GM19468 (cell line): Measurements from ENCODE around the gene TRPV4.

Experiments
- ATAC-seq: cut with Tn5 transposase; IDR thresholded peaks from one replicate; pipeline ENCODE4 v1.9.1; 2021; ENCODE audit warnings: mild to moderate bottlenecking, moderate library complexity, moderate number of reproducible peaks; ENCODE audit not compliant: unreplicated experiment; ENCODE audit errors: extremely low read depth

Gene TRPV4

DNA sequence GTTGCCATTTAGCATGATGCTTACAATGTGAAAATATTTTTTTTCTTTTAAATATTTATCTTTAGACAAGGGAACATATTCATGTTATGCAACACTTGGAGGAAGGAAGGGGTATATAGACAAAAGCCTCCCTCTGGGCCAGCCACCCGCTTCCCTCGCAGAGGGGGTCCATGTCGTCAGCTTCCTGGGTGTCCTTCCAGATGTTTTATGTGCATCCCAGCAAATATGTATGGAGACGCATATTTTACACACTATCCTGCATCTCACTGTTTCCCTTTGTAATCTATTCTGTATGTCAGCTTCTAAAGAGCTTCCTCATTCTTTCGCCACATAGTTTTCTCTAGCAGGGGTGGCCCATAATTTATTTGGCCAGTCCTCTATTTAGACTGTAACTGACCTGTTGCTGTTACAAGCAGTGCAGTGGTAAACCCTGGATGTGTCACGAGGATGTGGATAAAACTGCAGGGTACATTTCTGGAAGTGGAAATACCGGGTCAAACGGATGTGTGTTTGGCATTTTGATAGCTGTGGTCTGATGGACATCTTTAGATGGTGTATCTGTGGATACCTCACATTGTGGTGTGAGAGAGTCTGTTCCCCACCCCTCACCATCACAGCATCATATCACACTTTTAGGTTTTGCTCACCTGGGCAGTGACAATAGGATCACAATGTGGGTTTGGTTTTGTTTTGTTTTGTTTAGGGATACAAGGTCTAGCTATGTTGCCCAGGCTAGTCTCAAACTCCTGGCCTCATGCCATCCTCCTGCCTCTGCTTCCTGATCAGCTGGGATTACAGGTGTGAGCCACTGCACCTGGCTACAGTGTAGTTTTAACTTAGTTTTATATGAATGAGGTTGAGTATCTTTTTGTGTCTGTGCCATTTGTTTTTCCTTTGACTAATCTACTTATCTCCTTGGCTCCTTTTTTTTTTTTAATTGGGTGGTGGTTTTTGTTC is 87.9 kb downstream of the TRPV4 start:
- no peak for ATAC-seq

DNA sequence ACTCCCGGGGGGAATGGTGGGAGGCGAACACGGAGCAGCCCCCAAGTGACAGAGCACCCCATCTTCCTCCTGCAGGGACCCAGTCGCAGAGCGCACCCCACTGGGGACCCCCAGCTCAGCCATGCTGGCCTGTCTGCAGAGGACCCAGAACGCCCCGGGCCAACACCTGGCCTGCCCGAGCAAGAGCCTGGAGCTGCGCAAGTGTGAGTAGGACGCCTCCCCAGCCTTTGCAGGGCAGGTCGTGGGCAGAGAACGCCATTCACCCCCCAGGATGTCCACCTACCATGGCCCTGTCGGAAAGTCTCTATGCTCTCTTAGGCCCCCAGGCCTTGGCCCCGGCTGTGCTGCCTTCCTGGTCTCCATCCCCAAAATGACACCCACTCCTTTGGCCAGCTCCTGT is 89.2 kb downstream of the TRPV4 start:
- no peak for ATAC-seq

DNA sequence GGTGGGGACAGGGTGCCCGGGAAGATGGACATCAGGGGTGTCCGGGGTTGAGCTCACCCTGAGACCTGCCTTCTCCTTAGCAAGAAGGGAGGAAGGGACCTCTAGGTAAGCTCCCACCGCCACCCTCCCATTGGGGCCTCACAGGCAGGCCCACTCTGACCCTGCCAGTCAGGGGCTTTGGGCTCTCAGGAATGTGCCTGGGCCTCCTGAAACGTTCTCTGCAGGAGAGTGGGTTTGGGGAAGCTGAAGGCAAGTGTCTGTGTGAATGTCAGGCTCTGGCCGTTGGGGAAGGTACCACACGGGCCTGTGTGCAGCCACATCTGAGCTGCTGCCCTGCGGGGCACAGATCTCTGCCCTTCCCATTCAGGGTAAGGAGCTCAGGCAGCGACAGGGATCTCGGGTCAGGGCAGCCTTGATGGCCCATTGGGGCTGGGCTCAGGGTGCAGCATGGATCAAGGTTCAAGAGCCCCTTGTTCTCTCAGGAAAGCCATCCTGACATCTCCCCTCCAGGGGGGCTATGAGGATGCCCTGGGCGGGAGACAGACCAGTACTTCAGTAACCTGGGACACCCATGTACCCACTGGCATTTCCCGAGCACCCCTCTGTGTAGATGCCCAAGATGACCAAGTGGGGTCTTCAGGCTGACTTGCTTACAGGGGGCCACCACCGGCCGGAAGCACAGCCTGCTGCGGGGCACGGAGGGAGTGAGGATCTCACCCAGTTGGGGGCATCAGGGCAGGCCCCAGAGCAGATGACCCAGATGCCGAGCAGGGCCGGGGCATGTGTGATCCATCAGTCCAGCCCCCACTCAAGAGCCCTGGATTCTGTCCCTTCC is 89.9 kb downstream of the TRPV4 start:
- ATAC-seq, result no peak

DNA sequence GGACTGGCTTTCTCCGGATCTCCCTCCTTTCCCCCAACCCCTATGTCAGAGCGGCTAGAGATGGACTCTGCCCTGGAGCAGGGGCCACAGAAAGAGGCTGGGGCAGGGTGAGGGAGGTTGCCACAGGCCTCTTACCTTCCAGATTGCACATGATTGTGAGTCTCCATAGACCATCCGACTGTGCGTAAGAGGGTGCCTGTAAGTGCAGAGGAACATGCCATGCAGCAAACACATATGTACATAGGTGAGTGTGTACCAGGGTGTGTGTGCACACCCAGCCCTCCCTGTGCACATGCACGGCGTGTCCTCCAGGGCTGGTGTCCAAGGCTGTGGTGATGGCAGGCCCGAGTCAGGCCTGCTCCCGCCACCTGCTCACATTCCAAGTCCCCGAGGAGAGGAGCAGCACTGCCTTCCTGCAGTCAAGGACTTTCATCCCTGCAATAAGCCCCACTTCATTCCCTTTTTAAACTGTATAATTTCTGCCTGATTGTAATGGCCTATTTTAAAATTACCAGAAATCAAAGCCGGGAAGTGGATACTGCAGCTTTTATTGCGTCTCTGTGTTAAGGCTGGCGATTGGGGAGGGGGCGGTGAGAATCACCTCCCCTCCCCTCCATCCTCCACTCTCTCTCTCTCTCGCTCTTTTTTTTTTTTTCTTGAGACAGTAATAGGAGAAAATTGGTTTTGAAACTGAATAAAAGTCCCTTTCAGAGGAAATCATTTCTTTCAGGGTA is 91.1 kb downstream of the TRPV4 start:
- no peak for ATAC-seq

DNA sequence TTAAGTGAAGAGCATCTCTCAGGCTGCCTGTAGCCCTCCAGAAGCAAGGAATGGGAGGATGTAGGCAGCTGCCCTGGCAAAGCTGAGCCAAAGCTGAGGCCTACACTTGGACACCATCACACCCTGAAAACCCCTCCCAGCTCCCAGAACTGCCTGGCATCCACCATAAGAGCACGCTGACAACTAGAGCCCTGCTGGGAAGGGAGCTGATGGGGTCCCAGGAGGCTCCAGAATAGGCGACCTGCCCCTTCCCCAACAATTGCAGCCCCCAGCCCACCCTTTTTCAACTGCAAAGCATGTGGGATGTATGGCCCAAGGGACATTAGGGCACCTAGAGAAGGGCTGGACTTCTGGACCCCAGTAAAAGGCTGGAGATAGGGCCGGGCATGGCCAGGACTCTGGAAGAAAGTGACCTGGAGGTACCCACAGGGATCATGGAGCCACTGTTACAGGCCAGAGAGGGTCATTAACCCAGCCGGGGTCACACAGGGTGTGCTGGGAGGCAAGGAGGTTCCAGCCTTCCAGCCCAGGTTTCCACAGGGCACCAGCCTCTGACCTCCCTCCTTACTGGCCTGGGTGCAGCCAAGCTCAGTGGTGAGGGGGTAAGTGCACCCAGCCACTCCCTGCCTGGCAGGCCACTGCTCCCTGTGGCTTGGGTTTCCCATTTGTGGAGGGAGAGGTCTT is 91.8 kb downstream of the TRPV4 start:
- ATAC-seq, result no peak

DNA sequence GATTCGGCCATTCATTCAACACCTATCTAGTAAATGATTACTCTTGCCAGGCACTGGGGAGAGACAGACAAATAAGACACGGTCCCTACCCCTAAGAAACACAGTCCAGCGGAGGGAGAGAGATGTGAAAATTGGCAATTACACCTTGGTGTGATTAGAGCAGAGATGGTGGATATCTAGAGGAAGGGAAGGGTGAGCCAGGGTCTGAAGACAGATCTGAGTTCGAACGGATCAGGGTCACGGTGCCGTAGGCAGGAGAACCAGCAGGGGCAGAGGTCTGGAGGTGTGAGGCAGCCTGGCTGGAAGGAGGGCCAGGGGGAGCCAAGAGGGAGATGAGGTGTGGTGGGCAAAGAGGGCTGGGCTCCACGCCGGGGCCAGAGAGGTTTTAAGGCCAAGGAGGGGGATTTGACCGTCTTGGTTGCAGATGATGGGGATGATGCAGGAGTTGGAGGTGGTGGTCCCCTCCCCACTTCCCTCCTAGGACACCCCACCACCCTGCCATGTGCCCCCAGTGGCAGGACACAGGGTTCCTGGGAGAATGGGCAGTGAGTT is 92.4 kb downstream of the TRPV4 start:
- ATAC-seq, result no peak

DNA sequence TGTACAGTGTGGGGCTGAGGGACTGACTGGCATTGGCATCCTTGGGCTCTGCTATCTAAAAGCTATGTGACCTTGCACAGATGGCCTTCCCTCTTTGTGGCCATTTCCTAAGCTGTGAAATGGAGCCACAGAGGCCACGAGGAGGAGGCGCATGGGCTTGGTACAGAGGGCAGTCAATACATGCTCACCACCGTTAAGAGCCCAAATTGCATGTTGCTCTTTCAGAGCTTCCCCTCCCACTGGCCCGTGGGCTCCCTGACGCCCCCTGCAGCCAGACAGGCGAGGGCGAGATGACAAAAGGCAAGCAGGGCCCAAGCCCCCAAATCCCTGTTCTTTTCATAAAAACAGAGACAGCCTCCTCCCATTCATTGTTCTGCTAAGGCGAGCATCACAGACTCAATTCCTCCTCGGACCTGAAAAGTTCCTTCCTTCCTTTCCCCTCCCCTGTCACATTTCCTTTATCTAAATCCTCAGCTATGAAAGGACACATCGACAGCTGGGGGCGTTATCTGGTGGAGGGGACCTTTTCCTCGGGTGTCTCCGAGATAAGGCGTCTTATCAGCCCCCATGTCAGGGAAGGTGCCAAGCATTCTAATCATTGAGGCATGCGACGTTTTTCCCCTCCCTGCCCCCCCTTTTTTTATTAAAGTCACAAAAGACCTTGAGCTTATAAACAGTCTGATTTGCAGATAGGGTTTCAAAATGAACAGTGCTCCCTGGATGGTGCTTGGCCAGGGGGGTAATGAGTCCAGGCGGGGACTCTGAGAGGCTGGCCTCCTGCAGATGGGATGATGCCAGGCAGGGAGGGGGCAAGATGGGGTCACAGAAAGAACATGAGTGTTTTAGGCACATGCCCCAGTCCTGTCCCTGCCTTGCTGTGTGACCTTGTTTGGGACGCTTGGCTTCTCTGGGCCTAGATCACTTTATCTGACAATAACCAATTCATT is 93.2 kb downstream of the TRPV4 start:
- ATAC-seq, result no peak

DNA sequence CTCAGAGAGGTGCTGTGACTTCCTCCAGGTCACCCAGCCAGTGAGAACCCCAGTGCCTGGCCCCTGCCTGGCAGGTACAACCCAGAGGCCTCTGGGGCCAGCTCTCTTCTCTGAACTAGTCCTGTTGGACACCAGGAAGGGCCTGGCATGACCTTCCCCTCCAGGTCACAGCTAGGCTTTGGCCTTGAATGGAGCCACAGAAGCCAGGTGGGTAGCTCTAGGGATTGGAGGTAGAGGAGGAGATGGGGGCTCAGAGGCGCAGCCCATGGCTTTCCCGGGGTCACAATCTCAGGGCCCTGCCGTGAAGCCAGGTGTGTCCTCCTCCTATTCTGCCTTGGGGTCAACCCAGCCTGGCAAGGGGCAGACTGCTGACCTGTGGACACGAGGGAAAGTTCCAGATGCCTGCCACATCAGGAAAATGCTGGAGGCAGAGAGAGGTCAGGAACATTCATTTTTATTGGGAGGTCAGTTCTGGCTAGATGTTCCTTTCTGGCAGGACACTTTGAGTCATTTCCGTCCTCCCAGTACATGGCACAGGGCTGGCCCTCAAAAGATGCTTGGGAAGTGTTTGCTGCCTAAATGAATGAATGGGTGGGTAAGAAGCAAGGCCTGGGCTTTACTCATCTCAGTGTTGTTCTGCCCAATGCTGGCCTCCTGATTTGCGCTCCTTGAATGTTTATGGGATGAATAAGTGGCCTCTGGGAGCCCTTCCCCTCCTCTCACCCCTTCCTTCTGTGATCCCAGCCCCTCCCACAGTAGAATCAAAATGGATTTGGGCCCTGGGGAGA is 94.1 kb downstream of the TRPV4 start:
- ATAC-seq, result no peak

DNA sequence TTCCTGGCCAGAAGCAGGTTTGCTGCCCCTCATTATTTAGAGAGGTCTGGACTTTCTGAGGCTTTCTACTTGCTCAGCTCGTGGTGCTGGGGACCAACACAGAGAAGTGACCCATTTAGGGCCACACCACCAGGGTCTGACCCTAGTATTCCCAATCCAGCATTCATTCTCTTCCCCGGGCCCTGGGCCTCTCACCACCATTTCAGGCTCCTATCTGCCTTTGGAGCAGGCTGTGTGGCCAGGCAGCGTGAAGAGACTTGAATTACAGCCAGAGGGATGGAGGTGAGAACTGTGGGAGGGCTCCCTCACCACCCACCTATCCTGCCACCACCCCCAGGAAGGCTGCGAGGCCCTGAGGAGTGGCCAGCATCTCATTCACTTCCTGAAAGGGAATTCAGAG is 95.0 kb downstream of the TRPV4 start:
- no peak for ATAC-seq

DNA sequence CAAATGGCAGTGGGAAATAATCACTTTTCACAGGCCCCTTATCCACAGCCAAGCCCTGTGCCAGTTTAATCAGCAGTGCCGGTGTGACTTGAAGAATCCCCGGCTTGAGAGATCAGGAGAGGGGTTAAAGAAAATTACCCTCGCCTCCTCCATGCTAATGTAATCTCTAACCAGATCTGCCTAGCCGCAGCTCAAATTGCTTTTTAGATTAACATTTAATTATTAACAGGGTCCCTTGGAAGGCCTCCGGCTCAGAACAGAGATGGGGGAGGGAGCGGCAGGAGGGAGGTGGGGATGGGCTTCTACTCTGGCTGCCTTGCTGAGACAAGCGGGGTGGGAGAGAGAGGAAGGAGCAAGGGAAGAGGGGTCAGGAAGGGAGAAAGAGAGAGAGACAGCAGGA is 95.6 kb downstream of the TRPV4 start:
- ATAC-seq, result no peak

DNA sequence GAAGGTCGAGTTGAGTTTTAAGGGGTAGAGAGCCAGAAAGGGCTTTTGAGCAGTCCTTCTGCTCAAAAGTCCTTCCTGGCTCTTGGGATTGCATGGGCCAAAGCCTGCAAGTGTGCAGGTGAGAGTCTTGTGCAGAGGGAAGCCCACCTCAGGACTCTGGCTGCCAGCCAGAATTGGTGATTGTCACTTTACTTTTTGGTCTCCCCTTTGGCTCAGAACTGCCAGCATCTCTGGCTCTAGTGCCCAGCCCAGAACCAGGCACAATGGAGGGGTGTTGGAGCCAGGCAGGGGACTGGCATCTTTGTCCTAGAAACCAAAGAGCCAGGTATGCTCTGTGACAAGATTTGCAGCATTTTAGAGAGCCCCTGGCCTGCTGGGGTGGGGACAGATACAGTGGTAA is 96.1 kb downstream of the TRPV4 start:
- ATAC-seq, result no peak

DNA sequence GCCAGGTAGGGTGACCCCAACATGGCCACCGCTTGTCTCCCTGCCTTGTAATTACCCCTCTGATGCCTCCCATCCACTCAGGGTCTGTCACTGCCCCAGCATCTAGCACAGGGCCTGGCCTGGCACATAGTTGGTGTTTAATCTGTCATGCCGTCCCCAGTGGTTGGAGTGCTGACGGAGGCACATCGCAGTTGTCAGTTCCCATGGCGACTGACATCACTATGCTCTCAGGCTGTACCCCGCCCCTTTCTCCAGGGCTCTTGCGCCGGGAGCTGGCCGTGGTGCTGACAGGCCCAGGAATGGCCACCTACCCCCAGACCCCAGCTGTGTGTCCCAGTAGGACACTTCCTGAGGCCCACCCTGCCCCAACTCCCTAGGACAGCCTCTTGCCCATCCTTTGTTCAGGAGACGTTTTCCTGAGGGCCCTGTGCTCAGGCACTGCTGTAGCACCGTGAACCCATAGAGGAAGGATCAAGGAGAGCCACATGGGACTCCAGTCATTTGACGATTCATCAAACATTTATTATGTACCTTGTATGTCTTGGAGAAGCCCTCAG is 96.6 kb downstream of the TRPV4 start:
- no peak for ATAC-seq

DNA sequence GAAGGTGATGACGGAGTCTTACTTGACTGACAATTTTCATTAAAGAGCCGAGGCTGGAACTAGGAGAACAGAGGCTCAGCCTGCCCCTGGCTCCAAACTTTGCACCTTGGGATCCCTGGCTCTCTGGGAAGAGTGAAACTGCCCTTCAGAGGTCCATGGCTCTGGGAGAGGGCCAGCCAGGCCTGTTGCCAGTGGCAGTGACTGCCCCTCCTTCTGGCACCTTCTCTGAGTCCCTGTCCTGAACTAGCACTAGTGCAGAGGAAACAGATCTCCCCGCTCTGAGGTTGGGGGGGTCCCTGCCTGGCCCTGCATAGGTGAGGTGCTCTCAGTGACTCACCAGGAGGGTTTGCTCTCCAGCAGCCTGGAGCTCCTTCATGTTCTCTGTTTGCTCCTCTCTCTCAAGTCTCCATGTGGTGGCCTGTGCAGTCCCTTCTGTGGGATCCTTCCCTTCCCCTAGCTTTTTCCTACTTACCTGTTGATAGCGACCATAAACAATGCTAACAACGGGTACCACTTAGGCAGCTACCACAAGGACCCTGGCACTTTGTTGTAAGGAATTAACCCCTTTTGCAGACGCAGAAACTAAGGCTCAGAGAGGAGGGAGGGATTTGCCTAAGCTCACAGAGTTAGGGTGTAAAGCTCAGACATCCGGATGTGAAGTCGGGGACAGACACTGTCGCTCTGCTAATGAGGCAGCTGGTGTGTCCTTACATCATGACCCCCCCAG is 97.2 kb downstream of the TRPV4 start:
- no peak for ATAC-seq

DNA sequence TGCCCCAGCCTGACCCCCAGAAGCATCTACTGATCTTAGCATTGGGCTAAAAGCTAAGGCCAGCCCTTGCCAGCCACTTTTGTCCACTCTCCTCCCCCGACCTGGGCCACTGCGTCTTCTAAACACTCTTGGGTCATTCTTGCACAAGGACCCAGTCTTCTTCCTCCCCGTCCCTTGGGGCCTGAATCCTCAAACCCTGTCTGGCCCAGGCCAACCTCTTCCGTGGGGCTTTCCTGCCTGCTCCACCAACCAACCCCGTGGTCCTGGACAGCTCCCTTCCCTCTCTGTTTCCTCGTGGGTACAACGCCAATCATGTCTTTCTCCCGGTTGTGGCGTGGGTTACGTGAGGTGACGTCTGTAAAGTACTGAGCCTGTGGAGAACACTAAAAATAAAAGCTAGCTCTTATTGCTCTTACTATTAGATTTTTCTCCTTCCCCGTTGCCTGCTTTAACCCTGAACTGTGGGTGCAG is 98.1 kb downstream of the TRPV4 start:
- ATAC-seq, result no peak

DNA sequence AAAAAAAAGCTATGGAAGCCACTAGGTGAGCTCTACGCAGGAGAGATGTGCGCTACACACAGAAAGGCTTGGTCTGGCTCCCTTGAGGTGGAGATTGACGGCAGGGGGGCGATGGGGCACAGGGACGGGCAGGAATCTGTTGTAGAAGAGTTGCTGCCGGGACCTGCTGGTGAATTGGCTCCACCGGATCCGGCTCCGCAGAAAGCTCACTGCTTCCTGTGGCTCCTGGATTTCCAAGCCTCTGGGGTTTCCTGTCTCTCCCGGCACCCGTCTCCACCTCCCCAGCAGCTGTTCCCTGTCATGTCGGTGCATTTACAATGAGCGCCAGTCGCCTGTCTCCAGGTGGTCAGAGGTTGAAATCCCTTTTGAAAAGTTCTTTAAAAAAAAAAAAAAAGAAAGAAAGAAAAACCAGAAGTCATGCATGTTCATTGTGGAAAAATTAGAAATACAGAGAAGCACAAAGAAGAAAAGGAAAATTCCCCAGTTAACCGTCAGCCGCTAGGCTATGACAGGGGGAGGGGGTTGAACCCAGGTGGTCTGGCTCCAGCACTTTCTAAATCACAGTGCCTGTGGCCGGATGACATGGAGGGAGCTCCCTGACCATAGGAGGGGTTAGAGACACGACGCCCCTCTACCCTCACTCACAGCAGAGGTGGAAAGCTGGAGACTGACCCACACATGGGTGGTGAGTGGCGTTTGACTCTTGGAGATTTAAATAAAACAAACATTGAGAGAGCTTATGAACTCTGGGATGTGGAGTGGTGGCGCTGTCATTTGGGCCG is 98.8 kb downstream of the TRPV4 start:
- no peak for ATAC-seq
